MCF 10A (cell line): ENCODE measurements around the gene PAK4. TPM values are rescaled to one million over a fixed set of nuclear protein-coding genes. Genes with fewer than 3 reads are reported as not detected.

ENCODE experiments used
- BruUV-seq: library from RNA; stranded (reverse); fragments of 400-500 nt; replicated peaks from 2 replicates; lab custom pipeline; 2021; lab: Mats Ljungman, UMichigan
- CTCF ChIA-PET: fragments of 300-600 bp; sonication (Branson Sonifier 250); formaldehyde crosslinking; extraction: SDS; loops from one replicate; lab custom pipeline; 2021; ENCODE audit warnings: antibody characterized with exemption, inconsistent platforms; lab: Yijun Ruan, JAX
- POLR2A ChIA-PET: fragments of 300-600, 350-650 bp; sonication (Branson Sonifier 250); formaldehyde crosslinking; extraction: SDS; loops from one replicate; lab custom pipeline; 2020; ENCODE audit warnings: antibody characterized with exemption, inconsistent platforms; lab: Yijun Ruan, JAX
- DNase-seq: peaks from one replicate; pipeline ENCODE4 v3.0.0-alpha.2; 2018; ENCODE audit not compliant: unreplicated experiment
- H3K27ac Mint-ChIP-seq: one replicate; pipeline ENCODE4 v1.8.0; 2022; ENCODE audit warnings: mild to moderate bottlenecking, low read depth, mixed read lengths; ENCODE audit not compliant: unreplicated experiment
- H3K27me3 Mint-ChIP-seq: one replicate; pipeline ENCODE4 v1.8.0; 2022; ENCODE audit warnings: mixed read lengths; ENCODE audit not compliant: insufficient read depth, unreplicated experiment
- H3K36me3 Mint-ChIP-seq: one replicate; pipeline ENCODE4 v1.8.0; 2022; ENCODE audit warnings: mild to moderate bottlenecking, moderate library complexity, mixed read lengths; ENCODE audit not compliant: insufficient read depth, unreplicated experiment
- H3K4me1 Mint-ChIP-seq: one replicate; pipeline ENCODE4 v1.8.0; 2022; ENCODE audit warnings: mixed read lengths; ENCODE audit not compliant: insufficient read depth, unreplicated experiment
- H3K4me3 Mint-ChIP-seq: one replicate; pipeline ENCODE4 v1.8.0; 2022; ENCODE audit warnings: mild to moderate bottlenecking, moderate library complexity, mixed read lengths; ENCODE audit not compliant: unreplicated experiment
- H3K9me3 Mint-ChIP-seq: one replicate; pipeline ENCODE4 v1.8.0; 2022; ENCODE audit warnings: mixed read lengths; ENCODE audit not compliant: unreplicated experiment
- intact Hi-C: fragments of 100-400 bp; cut with micrococcal nuclease; formaldehyde crosslinking; loops from 2 replicates; pipeline ENCODE4 v1.14.1; 2022
- total RNA-seq: library from RNA; stranded (reverse); gene quantifications from 2 replicates; pipeline ENCODE4 v1.2.3, GENCODE V29; 2022
- TF ChIP-seq, protein P1 (sequence below): fragments of 200-600 bp; IDR thresholded peaks from one replicate; pipeline ENCODE4 v1.8.0; 2022; ENCODE audit warnings: antibody characterized with exemption, mild to moderate bottlenecking; ENCODE audit not compliant: unreplicated experiment

The PAK4 gene
- total RNA-seq, 1 experiment from 2014 or later = 29.5 TPM

DNA sequence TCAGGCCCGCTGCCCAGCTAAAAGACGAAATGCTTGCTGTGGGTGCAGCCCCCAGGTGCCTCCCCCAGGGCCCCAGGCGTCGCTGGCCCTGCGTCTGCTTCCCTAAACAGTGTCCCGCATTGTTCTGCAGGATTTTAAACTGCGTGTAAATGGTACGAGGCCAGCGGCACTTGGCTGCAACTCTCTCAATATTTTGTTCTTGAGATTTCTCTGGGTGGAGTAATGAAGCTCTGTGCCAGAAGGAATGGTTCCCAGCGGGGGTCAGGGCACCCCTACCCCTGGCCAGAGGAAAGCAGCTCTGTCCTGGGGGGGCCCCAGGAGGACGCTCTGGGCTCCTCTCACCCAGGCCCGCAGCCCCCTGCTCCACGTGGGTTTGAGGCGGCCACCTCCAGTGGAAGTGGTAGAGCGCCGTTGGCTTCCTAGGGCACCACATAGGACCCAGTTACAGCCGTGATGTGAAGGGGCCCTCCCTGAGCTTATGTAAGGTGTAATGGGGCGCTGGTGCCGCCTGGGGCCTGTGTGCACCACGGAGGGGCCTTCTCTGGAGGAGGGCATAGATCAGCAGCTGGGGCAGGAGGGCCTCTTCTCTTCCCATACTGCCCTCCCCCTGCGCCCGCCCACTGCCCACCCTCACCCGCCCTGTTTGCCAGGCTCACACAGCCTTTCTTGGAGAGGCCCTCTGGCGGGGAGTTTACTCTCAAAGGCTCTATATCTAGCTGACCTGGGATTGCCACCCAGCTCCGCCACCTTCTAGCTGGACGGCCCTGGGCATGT, 19.8 kb downstream of the PAK4 start:
- Mint-ChIP-seq H3K4me1 (no peaks in the 10 kb centered on the region), H3K27me3 (no peaks in the 10 kb centered on the region), H3K36me3 (peaks cover 13% of the 10 kb centered on the region), H3K4me3 (no peak overlapping the region), H3K9me3 (no peaks in the 10 kb centered on the region), H3K27ac (no peak overlapping the region)
- intact Hi-C loops = no loop called here
- TF ChIP-seq, protein P1, sequence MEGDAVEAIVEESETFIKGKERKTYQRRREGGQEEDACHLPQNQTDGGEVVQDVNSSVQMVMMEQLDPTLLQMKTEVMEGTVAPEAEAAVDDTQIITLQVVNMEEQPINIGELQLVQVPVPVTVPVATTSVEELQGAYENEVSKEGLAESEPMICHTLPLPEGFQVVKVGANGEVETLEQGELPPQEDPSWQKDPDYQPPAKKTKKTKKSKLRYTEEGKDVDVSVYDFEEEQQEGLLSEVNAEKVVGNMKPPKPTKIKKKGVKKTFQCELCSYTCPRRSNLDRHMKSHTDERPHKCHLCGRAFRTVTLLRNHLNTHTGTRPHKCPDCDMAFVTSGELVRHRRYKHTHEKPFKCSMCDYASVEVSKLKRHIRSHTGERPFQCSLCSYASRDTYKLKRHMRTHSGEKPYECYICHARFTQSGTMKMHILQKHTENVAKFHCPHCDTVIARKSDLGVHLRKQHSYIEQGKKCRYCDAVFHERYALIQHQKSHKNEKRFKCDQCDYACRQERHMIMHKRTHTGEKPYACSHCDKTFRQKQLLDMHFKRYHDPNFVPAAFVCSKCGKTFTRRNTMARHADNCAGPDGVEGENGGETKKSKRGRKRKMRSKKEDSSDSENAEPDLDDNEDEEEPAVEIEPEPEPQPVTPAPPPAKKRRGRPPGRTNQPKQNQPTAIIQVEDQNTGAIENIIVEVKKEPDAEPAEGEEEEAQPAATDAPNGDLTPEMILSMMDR = no peak
- DNase-seq = no peak
- no TSS peak for BruUV-seq
- POLR2A ChIA-PET = no interaction called here
- CTCF ChIA-PET = interaction anchor here (0.7 kb wide), 1 partner anchor 28 kb away, joined by 4 read pairs; no protein-coding TSS in a partner anchor

DNA sequence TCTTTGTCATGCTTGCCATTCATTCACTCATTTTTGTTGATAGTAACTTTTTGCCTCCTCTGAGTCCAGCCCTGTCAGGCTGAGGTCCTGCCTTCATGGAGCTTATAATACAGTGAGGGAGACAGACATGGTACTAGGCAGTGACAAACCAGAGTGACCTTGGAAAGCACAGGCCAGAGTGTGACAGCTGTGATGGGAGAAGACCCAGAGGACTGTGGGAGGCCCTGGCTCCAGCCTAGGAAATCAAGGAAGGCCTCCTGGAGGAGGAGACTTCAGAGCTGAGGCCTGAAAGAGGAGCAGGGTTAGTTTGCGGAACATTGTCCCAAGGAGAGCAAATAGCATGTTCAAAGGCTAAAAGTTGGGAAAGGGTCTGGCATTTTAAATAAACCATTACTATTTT, 20.5 kb downstream of the PAK4 start:
- H3K9me3 Mint-ChIP-seq = no peaks in the 10 kb centered on the region
- intact Hi-C loops = no loop called here
- TF ChIP-seq, protein P1 = no peak
- no peak overlapping the region for H3K4me3 Mint-ChIP-seq
- ChIA-PET POLR2A (no interaction called here), CTCF (no interaction called here)
- H3K36me3 Mint-ChIP-seq = peaks cover 13% of the 10 kb centered on the region
- no peak overlapping the region for H3K27ac Mint-ChIP-seq
- no peak for DNase-seq
- no peaks in the 10 kb centered on the region for H3K27me3 Mint-ChIP-seq
- H3K4me1 Mint-ChIP-seq = no peaks in the 10 kb centered on the region
- BruUV-seq = no TSS peak

DNA sequence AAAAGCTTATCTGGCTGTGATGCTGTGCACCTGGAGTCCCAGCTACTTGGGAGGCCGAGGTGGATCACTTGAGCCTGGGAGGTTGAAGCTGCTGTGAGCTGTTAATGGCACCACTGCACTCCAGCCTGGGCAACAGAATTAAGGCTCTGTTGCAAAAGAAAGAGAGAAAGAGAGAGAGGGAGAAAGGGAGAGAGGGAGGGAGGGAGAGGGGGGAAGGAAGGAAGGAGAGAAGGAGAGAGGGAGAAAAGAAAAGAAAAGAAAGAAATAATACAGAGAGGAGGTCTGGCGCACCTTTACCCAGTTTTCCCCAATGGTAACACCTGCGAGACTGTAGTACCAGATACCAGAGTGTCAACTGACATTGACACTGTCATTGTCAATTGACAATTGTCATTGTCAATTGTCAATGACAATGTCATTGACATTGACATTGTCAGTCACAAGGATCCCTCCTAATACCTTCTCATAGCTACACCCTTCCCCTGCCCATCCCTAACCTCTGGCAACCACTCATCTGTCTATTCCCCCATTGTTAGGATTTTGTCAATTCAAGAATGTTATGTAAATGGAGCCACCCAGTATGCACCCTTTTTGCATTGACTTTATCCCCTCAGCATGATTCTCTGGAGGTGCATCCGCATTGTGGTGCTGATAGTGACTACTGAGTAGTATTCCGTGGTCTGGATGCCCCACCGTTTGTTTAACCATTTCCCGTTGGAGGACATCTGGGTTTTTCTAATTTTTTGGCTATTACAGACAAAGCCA, 21.3 kb downstream of the PAK4 start:
- TF ChIP-seq, protein P1 = no peak
- Mint-ChIP-seq H3K9me3 (no peaks in the 10 kb centered on the region), H3K27me3 (no peaks in the 10 kb centered on the region), H3K27ac (no peak overlapping the region), H3K4me3 (no peak overlapping the region), H3K4me1 (no peaks in the 10 kb centered on the region), H3K36me3 (peaks cover 6% of the 10 kb centered on the region)
- BruUV-seq = no TSS peak
- POLR2A ChIA-PET = no interaction called here
- no peak for DNase-seq
- intact Hi-C loops = no loop called here
- CTCF ChIA-PET = interaction anchor here (0.6 kb wide), 1 partner anchor 180 kb away, joined by 7 read pairs; no protein-coding TSS in a partner anchor

DNA sequence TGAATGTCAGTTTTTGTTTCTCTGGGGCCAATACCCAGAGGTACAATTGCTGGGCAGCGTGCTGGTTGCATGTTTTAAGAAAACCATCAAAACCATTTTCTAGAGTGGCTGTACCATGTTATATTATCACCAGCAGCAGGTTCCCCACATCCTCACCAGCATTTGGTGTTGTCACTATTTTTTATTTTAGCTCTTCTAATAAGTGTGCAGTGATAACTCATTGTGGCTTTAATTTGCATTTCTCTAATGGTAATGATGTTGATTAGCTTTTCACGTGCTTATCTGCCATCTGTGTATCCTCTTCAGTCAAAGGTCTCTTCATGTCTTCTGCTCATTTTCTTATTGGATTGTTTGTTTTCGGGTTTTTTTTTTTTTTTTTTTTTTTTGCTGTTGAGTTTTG, 21.9 kb downstream of the PAK4 start:
- DNase-seq = no peak
- ChIA-PET CTCF (no interaction called here), POLR2A (no interaction called here)
- intact Hi-C loops = no loop called here
- TF ChIP-seq, protein P1 = no peak
- H3K4me3 Mint-ChIP-seq = no peak overlapping the region
- H3K27ac Mint-ChIP-seq = no peak overlapping the region
- no peaks in the 10 kb centered on the region for H3K4me1 Mint-ChIP-seq
- H3K9me3 Mint-ChIP-seq = no peaks in the 10 kb centered on the region
- H3K27me3 Mint-ChIP-seq = no peaks in the 10 kb centered on the region
- H3K36me3 Mint-ChIP-seq = peaks cover 6% of the 10 kb centered on the region
- BruUV-seq = no TSS peak
